ENCODE data around the gene SPHK1. TPM values are rescaled to one million over a fixed set of nuclear protein-coding genes. Genes with fewer than 3 reads are reported as not detected.

SPHK1 gene
- total RNA-seq, 1 experiment from 2014 or later = 107 TPM

GRCh38 chr17:76363107-76363842 lies 21.1 kb upstream of the SPHK1 start:
- no peak for DNase-seq (ENCODE audit: low read depth)

GRCh38 chr17:76365256-76365903 lies 19.0 kb upstream of the SPHK1 start:
- DNase-seq (ENCODE audit: low read depth) = no peak

GRCh38 chr17:76366247-76366646 lies 18.2 kb upstream of the SPHK1 start:
- DNase-seq (ENCODE audit: low read depth) = no peak

- DNase-seq (ENCODE audit: low read depth) = no peak
Observed at GRCh38 chr17:76367642-76368041, 16.8 kb upstream of the SPHK1 start.

GRCh38 chr17:76368545-76368944 lies 15.9 kb upstream of the SPHK1 start:
- DNase-seq (ENCODE audit: low read depth) = no peak

- no peak for DNase-seq (ENCODE audit: low read depth)
Observed at GRCh38 chr17:76369379-76369778, 15.0 kb upstream of the SPHK1 start.

GRCh38 chr17:76369804-76370203 lies 14.6 kb upstream of the SPHK1 start:
- DNase-seq (ENCODE audit: low read depth) = no peak

- peak; percentile 99 for DNase-seq (ENCODE audit: low read depth)
Observed at GRCh38 chr17:76370261-76370993, 14.0 kb upstream of the SPHK1 start.

GRCh38 chr17:76371656-76372628 lies 12.5 kb upstream of the SPHK1 start:
- DNase-seq (ENCODE audit: low read depth) = peak; percentile 95

- DNase-seq (ENCODE audit: low read depth) = no peak
Observed at GRCh38 chr17:76376318-76377133, 7.9 kb upstream of the SPHK1 start.

- no peak for DNase-seq (ENCODE audit: low read depth)
Observed at GRCh38 chr17:76378548-76379274, 5.7 kb upstream of the SPHK1 start.

GRCh38 chr17:76379275-76379641 lies 5.2 kb upstream of the SPHK1 start:
- DNase-seq (ENCODE audit: low read depth) = no peak

- no peak for DNase-seq (ENCODE audit: low read depth)
Observed at GRCh38 chr17:76379646-76380376, 4.6 kb upstream of the SPHK1 start.

GRCh38 chr17:76381633-76382350 lies 2.6 kb upstream of the SPHK1 start:
- DNase-seq (ENCODE audit: low read depth) = no peak

GRCh38 chr17:76382351-76382802 lies 2.0 kb upstream of the SPHK1 start:
- DNase-seq (ENCODE audit: low read depth) = no peak

- DNase-seq (ENCODE audit: low read depth) = peak; percentile 41
Observed at GRCh38 chr17:76382803-76383545, 1.4 kb upstream of the SPHK1 start.

- peak; percentile 38 for DNase-seq (ENCODE audit: low read depth)
Observed at GRCh38 chr17:76383546-76384221, 725 bp upstream of the SPHK1 start.
